Stimulated activated CD8-positive, alpha-beta memory T cell treated with anti-CD3 and anti-CD28 coated beads, Interleukin-2, amount 100 ng/mL, for 1 hour (primary cell): ENCODE results near the gene LMAN2L.
"Not testable (repeated sequence)": the region's sequence is repeated elsewhere in the genome, so short reads cannot be mapped to it uniquely, and the experiment has no call there.

Source experiments
- DNase-seq, 2 donors: peaks; one replicate each; pipeline ENCODE4 v3.0.0-alpha.2; 2020; ENCODE audit warnings: low read depth in 2 of 2

Gene LMAN2L

GRCh38 chr2:96687711-96688640, 51.9 kb downstream of the LMAN2L start:
- no peak for DNase-seq

- no peak for DNase-seq
Measured at GRCh38 chr2:96687266-96687665, 52.6 kb downstream of the LMAN2L start.

DNA sequence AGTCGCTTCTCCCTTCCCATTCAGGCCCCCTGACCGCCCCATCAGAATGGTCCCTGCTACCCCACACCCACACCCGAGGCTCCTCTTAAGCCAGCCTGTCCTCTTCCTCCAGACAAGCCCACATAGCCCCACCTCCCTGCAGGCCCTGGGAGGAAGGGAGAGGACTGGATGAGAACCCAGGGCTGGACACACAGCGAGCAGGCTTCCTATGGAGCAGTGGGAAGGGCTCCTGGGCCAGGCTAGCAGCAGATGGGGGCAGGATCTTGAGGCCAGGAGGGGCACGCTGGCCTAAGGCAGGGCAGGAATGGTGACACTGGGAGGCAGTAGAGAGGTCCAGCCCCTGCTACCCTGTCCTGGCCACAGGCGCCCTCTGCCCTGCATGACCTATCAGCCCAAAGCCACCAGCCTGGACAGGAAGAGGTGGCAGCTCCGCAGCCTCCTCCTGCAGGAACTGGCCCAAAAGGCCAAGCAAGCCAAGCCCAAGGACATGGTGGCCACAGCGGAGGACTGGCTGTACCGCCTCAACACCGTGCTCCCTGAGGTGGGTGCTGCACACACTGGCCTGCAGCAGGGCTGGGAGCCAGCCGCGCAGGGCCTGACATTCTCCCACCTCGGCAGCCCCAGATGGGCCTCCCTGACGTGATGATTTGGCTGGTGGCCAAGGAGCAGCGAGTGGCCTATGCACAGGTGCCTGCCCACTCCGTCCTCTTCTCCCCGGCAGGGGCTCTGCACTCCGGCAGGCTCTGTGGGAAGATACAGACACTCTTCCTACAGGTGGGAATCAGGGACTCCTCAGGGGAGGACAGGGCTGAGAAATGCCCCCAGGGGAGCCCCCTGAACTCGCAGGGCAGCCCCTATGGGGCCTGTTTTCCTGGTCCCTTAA, 54.0 kb downstream of the LMAN2L start:
- DNase-seq, result no peak

- no peak for DNase-seq
Measured at GRCh38 chr2:96684883-96685576, 54.8 kb downstream of the LMAN2L start.

GRCh38 chr2:96683972-96684820, 55.7 kb downstream of the LMAN2L start:
- no peak for DNase-seq

GRCh38 chr2:96683307-96683706, 56.6 kb downstream of the LMAN2L start:
- no peak for DNase-seq

GRCh38 chr2:96681540-96681939, 58.3 kb downstream of the LMAN2L start:
- no peak for DNase-seq

DNA sequence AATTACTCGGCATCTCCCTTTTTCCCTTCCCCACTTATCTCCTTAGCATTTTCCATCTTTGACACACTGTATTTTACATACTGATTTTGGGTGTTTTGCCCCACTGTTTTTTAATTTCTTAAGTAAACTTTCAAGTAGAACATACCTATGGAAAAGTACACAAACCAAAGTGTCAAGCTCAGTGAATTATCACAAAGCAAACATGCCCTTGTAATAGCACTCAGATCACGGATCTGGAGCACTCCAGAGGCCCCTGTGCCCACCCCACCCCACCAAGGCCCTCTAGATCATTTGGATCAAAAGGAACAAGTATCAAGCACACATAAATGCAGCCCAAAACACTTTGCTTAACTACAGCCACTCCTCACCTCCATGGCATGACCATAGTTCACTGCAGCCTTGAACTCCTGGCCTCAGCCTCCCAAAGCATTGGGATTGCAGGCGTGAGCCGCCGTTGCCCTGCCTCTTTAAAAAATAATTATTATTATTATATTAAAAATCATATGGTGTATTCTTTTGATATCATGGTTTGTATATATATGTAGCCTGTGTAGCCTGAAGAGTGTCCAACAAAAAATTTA, 59.2 kb downstream of the LMAN2L start:
- no peak for DNase-seq

- no peak for DNase-seq
Measured at GRCh38 chr2:96679848-96680247, 60.0 kb downstream of the LMAN2L start.

GRCh38 chr2:96669539-96670215, 70.2 kb downstream of the LMAN2L start:
- no peak for DNase-seq

DNA sequence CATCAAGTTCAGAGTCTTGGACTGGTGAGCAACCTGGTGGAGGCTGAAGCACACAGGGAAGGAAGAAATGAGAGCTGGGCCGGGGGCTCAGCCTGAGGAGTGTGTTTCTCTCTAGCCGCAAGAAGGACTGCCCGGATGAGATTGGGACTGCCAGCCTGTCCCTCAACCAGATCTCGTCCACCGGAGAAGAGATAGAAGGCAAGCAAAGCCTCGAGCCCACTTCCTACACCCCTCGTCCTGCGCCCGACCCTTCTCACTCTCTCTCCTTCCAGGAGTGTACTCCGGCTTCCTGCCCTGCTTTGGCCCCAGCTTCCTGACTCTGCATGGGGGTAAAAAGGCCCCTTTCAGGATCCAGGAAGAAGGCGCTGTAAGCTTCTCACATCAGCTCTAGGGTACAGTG, 71.1 kb downstream of the LMAN2L start:
- DNase-seq, result no peak

GRCh38 chr2:96665717-96666116, 74.1 kb downstream of the LMAN2L start:
- not testable (repeated sequence) for DNase-seq

DNA sequence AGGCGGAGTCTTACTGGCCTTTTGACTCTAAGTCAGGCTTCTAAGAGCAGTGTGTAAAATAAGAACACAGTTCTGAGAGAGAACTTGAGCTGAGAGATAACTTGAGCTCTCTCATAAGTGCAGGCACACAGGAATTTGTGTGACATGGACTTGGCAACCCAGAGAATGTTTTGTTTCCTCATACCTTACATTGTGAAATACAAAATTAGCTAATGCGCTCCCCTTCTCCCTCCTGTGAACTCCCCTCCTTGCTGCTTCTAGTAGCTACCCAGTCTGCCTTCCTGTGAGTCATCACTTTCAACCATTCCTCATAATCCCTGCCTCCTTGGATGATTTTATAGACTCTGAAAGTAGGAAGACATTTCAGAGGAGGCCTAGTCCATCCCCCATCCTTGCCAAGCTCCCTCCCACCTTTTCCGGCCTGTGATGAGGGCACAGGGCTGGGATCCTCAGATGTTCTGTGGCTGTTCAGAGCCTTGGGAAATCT, 74.7 kb downstream of the LMAN2L start:
- DNase-seq, result no peak

DNA sequence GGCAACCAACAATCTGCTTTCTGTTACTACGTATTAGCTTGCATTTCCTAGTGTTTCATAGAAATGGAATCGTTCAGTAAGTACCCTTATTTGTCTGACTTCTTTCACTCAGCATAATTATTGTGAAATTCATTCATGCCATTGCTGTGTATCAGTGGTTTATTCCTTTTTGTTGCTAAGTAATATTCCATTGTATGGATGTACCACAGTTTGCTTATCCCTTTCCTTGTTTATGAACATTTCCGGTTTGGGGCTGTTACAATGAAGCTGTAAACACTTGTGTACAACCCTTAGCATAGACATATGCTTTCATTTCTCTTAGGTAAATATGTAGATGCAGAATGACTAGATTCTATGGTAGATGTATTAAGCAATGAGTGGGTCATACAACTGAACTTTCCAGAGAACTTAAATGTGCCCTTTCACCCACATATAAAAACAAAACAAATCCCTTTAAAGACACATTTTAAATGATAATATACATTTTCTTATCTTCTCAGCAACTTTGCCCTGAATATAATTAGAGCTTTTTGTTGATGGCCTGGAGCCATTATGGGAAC, 75.4 kb downstream of the LMAN2L start:
- no peak for DNase-seq

DNA sequence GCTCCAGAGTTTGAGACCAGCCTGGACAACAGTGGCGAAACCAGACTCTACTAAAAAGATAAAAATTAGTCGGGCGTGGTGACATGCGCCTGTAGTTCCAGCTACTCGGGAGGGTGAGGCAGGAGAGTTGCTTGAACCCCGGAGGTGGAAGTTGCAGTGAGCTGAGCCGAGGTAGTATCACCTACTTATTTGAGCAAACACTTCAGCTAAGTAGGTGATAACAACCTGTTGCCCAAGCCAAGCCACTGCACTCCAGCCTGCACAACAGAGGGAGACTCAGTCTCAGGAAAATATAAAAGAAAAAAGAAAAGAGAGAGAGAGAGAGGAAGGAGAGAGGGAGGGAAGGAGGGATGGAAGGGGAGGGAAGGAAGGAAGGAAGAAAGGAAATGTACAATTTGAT, 76.0 kb downstream of the LMAN2L start:
- no peak for DNase-seq

DNA sequence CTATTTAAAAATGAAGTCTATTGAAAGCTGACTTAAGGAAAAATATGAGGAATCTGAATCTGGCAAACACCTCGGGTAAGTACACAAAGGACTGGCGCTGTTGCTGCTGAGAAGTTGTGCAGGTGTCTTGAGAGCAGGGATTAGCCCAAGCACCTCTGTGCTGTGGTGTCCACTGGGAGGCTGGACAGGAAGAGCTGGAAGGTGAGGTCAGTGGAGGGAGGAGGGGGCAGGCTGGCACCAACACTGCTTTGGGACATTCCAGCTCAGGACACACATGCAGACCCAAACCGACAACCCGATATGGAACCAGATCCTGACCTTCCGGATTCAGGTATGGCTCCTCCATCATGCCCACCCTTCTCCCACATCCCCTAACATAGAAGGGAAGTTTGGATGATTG, 76.7 kb downstream of the LMAN2L start:
- DNase-seq, result no peak

- no peak for DNase-seq
Measured at GRCh38 chr2:96662360-96662759, 77.5 kb downstream of the LMAN2L start.

GRCh38 chr2:96661324-96661723, 78.5 kb downstream of the LMAN2L start:
- DNase-seq, result no peak

- DNase-seq, result no peak
Measured at GRCh38 chr2:96656540-96656939, 83.3 kb downstream of the LMAN2L start.
